Duodenal mucosa (tissue), 2 donors: ENCODE data around the gene IGF2BP3.
"Not testable (repeated sequence)": the region's sequence is repeated elsewhere in the genome, so short reads cannot be mapped to it uniquely, and the experiment has no call there.

Experiments used
- H3K27ac ChIP-seq: one replicate; pipeline ENCODE4 v1.7.0; 2013; ENCODE audit warnings: low read depth, low read length
- H3K27me3 ChIP-seq, 2 donors: one replicate each; pipeline ENCODE4 v1.7.0; 2013; ENCODE audit warnings: low read length in 2 of 2, control low read depth in 1 of 2; ENCODE audit not compliant: insufficient read depth in 2 of 2, control insufficient read depth in 1 of 2
- H3K36me3 ChIP-seq, 2 donors: one replicate each; pipeline ENCODE4 v1.7.0; 2013; ENCODE audit warnings: low read length in 2 of 2, control low read depth in 1 of 2; ENCODE audit not compliant: insufficient read depth in 2 of 2, control insufficient read depth in 1 of 2
- H3K4me1 ChIP-seq, 2 donors: one replicate each; pipeline ENCODE4 v1.7.0; 2013; ENCODE audit warnings: low read length in 2 of 2, control low read depth in 1 of 2; ENCODE audit not compliant: insufficient read depth in 2 of 2, control insufficient read depth in 1 of 2
- H3K4me3 ChIP-seq, 2 donors: one replicate each; pipeline ENCODE4 v1.7.0; 2013; ENCODE audit warnings: low read length in 2 of 2, low read depth in 1 of 2
- H3K9ac ChIP-seq, 2 donors: one replicate each; pipeline ENCODE4 v1.7.0; 2013; ENCODE audit warnings: low read length in 2 of 2, low read depth in 1 of 2
- H3K9me3 ChIP-seq, 2 donors: one replicate each; pipeline ENCODE4 v1.7.0; 2013; ENCODE audit warnings: low read length in 2 of 2, control low read depth in 1 of 2; ENCODE audit not compliant: control insufficient read depth in 1 of 2

The IGF2BP3 gene

DNA sequence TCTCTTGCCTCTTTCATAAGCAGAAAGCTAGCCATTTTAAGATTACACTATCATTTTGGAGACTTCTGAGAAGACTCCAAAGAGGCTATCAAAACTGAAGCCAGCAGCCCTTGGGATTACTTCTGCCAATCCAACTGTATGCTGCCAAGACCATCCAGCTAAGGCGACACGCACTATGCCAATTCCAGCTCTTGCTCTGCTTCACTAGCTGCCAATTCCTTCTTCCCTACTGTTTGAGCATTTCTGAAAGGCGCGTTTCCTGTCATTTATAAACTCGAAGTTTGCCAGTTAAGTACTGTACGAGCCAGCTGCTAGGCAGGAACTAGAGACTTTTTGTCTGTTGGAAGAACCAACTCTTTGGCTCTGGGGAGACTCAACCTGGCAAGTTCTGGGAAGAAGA is 134.7 kb downstream of the IGF2BP3 start:
- H3K27ac ChIP-seq = no peak overlapping the region
- H3K27me3 ChIP-seq = peaks cover 3 to 4% of the 10 kb centered on the region in 2 donors
- H3K9ac ChIP-seq = no peak overlapping the region
- H3K36me3 ChIP-seq = no peaks in the 10 kb centered on the region
- no peaks in the 10 kb centered on the region for H3K9me3 ChIP-seq
- H3K4me3 ChIP-seq = no peak overlapping the region
- peaks cover 10 to 31% of the 10 kb centered on the region in 2 donors for H3K4me1 ChIP-seq

- H3K36me3 ChIP-seq = no peaks in the 10 kb centered on the region
- H3K27me3 ChIP-seq = peaks cover 3 to 4% of the 10 kb centered on the region in 2 donors
- no peak overlapping the region for H3K9ac ChIP-seq
- no peak overlapping the region for H3K27ac ChIP-seq
- no peak overlapping the region for H3K4me3 ChIP-seq
- H3K4me1 ChIP-seq = peaks cover 10 to 31% of the 10 kb centered on the region in 2 donors
- H3K9me3 ChIP-seq = no peaks in the 10 kb centered on the region
These were observed 135.2 kb downstream of the IGF2BP3 start for GRCh38 chr7:23335136-23335535.

DNA sequence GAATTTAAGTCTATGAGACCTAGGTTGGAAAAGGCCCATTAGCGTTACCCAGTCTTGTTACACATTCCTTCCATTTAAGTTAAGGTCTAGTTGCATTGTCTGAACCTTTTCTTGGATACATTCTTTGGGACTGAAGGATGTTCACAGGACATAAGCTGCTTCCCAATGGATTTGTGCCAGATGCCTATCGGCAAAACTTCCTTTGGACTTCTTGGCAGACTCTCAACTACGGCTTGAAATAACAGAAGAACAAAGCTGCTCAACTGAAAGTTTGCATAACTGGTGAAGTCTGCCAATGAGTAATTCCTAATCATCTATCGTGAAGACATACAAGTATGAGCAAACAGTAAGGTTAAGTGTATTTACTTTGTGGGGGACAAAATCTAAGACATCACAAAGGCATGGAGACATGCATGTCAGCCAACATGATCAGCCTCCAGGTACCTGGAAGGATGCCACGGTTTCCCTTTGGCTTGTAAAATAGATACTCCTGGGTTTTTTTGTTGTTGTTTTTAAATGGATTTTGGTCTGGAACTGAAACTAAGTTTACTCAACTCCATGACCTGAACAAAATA is 135.7 kb downstream of the IGF2BP3 start:
- H3K4me1 ChIP-seq = peaks cover 10 to 31% of the 10 kb centered on the region in 2 donors

GRCh38 chr7:23333671-23334246 is 136.5 kb downstream of the IGF2BP3 start:
- H3K4me3 ChIP-seq = no peak overlapping the region
- H3K9ac ChIP-seq = no peak overlapping the region
- H3K9me3 ChIP-seq = no peaks in the 10 kb centered on the region
- H3K36me3 ChIP-seq = no peaks in the 10 kb centered on the region
- H3K27me3 ChIP-seq = no peaks in the 10 kb centered on the region
- H3K4me1 ChIP-seq = peaks cover 10 to 31% of the 10 kb centered on the region in 2 donors
- H3K27ac ChIP-seq = no peak overlapping the region

More for the DNA sequence above, 135.7 kb downstream of the IGF2BP3 start:
- Histone ChIP-seq H3K27ac (no peak overlapping the region), H3K36me3 (no peaks in the 10 kb centered on the region), H3K9me3 (no peaks in the 10 kb centered on the region), H3K9ac (no peak overlapping the region), H3K27me3 (peaks cover under 1 to 4% of the 10 kb centered on the region in 2 donors), H3K4me3 (no peak overlapping the region)

GRCh38 chr7:23332910-23333612 is 137.2 kb downstream of the IGF2BP3 start:
- no peaks in the 10 kb centered on the region for H3K27me3 ChIP-seq
- H3K36me3 ChIP-seq = no peaks in the 10 kb centered on the region
- no peak overlapping the region for H3K4me3 ChIP-seq
- peaks cover 10 to 31% of the 10 kb centered on the region in 2 donors for H3K4me1 ChIP-seq
- H3K9ac ChIP-seq = no peak overlapping the region
- no peak overlapping the region for H3K27ac ChIP-seq
- H3K9me3 ChIP-seq = no peaks in the 10 kb centered on the region

GRCh38 chr7:23332193-23332592 is 138.1 kb downstream of the IGF2BP3 start:
- no peak overlapping the region for H3K9ac ChIP-seq
- H3K27ac ChIP-seq = no peak overlapping the region
- peaks cover 10 to 31% of the 10 kb centered on the region in 2 donors for H3K4me1 ChIP-seq
- H3K36me3 ChIP-seq = no peaks in the 10 kb centered on the region
- no peaks in the 10 kb centered on the region for H3K27me3 ChIP-seq
- no peaks in the 10 kb centered on the region for H3K9me3 ChIP-seq
- H3K4me3 ChIP-seq = no peak overlapping the region

GRCh38 chr7:23331132-23331531 is 139.2 kb downstream of the IGF2BP3 start:
- no peaks in the 10 kb centered on the region for H3K36me3 ChIP-seq
- no peak overlapping the region for H3K9ac ChIP-seq
- no peaks in the 10 kb centered on the region for H3K9me3 ChIP-seq
- no peak overlapping the region for H3K4me3 ChIP-seq
- peaks cover 10 to 31% of the 10 kb centered on the region in 2 donors for H3K4me1 ChIP-seq
- no peaks in the 10 kb centered on the region for H3K27me3 ChIP-seq
- H3K27ac ChIP-seq = no peak overlapping the region

DNA sequence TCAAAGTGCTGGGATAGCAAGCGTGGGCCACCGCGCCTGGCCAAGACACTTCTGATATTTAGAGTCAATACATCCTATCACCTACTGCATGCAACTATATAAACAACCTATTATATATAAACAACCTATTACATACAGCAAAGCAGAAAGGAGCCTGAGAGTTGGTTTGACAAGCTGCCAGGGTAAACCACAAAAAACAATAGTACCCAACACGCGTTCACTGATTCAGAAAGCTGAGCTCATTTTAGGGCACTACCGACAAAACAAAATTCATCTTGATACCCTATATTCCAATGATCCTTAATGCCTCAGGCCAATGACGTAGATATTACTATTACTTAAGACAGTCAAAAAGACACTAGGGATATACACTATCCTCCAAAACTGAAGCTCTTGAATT is 154.9 kb downstream of the IGF2BP3 start:
- peaks cover 0 to 4% of the 10 kb centered on the region in 2 donors for H3K36me3 ChIP-seq
- H3K9me3 ChIP-seq = no peaks in the 10 kb centered on the region
- no peak overlapping the region for H3K9ac ChIP-seq
- no peaks in the 10 kb centered on the region for H3K27me3 ChIP-seq
- H3K4me3 ChIP-seq = no peak overlapping the region
- H3K4me1 ChIP-seq = no peaks in the 10 kb centered on the region
- H3K27ac ChIP-seq = no peak overlapping the region

DNA sequence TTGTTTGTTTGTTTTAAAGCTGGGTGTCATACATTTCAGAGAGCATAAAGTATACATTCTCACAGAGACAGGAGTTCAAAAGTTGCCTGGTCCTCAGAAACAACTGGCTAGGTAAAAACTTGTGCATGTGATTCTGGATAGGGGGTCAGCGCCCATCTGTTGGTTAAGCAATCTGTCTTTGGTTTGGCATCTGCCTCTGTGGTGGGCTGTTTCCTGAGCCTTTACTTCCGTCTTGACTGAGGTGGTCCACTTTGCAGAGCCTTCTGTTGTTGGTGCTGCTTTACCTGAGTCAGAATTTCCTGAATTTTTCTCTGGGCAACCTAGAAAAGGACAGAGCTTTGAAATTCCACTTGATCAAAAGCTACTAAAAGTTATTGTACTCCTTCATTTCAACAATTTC is 158.2 kb downstream of the IGF2BP3 start:
- H3K27ac ChIP-seq, H3K9me3 ChIP-seq, H3K4me3 ChIP-seq, H3K4me1 ChIP-seq, H3K9ac ChIP-seq, H3K27me3 ChIP-seq: not testable (repeated sequence)
- H3K36me3 ChIP-seq = peaks cover 16 to 32% of the 10 kb centered on the region in 2 donors

GRCh38 chr7:23308754-23309153 is 161.5 kb downstream of the IGF2BP3 start:
- no peaks in the 10 kb centered on the region for H3K27me3 ChIP-seq
- H3K9ac ChIP-seq = no peak overlapping the region
- H3K27ac ChIP-seq = no peak overlapping the region
- no peak overlapping the region for H3K4me3 ChIP-seq
- H3K9me3 ChIP-seq = no peaks in the 10 kb centered on the region
- H3K36me3 ChIP-seq = peaks cover 16 to 32% of the 10 kb centered on the region in 2 donors
- H3K4me1 ChIP-seq = no peaks in the 10 kb centered on the region
